Measurements from ENCODE around the gene TEF. TPM values are rescaled to one million over a fixed set of nuclear protein-coding genes. Genes with fewer than 3 reads are reported as not detected.

TEF gene
- polyA plus RNA-seq, 1 donor (not counting 4 experiments of a cell fraction or from before 2014, with no cell fraction given): 12.4 TPM

DNA sequence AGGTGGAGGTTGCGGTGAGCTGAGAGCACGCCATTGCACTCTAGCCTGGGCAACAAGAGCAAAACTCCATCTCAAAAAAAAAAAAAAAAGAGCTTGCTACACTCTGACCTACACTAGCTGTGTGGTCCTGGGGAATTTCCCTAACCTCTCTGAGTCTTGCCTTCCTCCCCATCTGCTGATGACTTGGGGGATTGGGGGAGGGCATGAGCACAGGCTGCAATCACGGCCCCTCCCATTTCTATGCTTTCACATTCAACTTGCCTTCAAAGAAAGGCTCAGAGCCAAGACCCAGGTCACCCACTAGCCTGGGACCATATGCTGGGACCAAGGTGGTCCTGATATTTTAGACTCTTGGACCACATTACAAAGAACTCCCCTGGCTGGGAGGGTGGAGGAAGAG lies 39.8 kb upstream of the TEF start:
- no peaks in the 10 kb centered on the region for H3K79me2 ChIP-seq (ENCODE audit: control insufficient read depth, insufficient read depth, low read length)
- DNase-seq (ENCODE audit: low read depth, low spot score) (no peak), FAIRE-seq (no peak)
- H3K9ac ChIP-seq (ENCODE audit: control insufficient read depth, extremely low read depth, insufficient read depth, low read length): no peak overlapping the region
- no peaks in the 10 kb centered on the region for H3K4me1 ChIP-seq (ENCODE audit: control insufficient read depth, extremely low read depth, insufficient read depth, low read length)
- no peak overlapping the region for H2AFZ ChIP-seq (ENCODE audit: control insufficient read depth, low read length)
- H3K36me3 ChIP-seq (ENCODE audit: control insufficient read depth in 2 of 2, extremely low read depth in 1 of 2, insufficient read depth in 2 of 2, low read length in 2 of 2): peaks cover 31 to 44% of the 10 kb centered on the region in 2 experiments
- H3K27me3 ChIP-seq (ENCODE audit: control insufficient read depth, extremely low read depth, insufficient read depth, low read length): no peaks in the 10 kb centered on the region
- no peak for TF ChIP-seq EZH2 (IDR thresholded peaks at IDR 0.05; ENCODE audit: low read length)
- TF ChIP-seq, protein P1, sequence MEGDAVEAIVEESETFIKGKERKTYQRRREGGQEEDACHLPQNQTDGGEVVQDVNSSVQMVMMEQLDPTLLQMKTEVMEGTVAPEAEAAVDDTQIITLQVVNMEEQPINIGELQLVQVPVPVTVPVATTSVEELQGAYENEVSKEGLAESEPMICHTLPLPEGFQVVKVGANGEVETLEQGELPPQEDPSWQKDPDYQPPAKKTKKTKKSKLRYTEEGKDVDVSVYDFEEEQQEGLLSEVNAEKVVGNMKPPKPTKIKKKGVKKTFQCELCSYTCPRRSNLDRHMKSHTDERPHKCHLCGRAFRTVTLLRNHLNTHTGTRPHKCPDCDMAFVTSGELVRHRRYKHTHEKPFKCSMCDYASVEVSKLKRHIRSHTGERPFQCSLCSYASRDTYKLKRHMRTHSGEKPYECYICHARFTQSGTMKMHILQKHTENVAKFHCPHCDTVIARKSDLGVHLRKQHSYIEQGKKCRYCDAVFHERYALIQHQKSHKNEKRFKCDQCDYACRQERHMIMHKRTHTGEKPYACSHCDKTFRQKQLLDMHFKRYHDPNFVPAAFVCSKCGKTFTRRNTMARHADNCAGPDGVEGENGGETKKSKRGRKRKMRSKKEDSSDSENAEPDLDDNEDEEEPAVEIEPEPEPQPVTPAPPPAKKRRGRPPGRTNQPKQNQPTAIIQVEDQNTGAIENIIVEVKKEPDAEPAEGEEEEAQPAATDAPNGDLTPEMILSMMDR (optimal IDR thresholded peaks at IDR 0.05 in 1 of 3, IDR thresholded peaks at IDR 0.05 in 1 of 3, conservative IDR thresholded peaks at IDR 0.05 in 1 of 3; ENCODE audit: extremely low read depth in 1 of 3, insufficient read depth in 2 of 3, low read length in 3 of 3): no peak
- no peaks in the 10 kb centered on the region for H3K9me1 ChIP-seq (ENCODE audit: control insufficient read depth, extremely low read depth, insufficient read depth, low read length)
- no peak overlapping the region for H3K4me3 ChIP-seq (ENCODE audit: control insufficient read depth in 2 of 3, extremely low read depth in 1 of 3, insufficient read depth in 2 of 3, low read depth in 1 of 3, low read length in 3 of 3)
- dilution Hi-C loops (cut with MboI; ENCODE audit: extremely low pct_ligation_motif_present, low sequenced_read_pairs): no loop called here
- H3K9me3 ChIP-seq (ENCODE audit: control insufficient read depth, low read depth, low read length): no peaks in the 10 kb centered on the region
- no peak overlapping the region for H3K4me2 ChIP-seq (ENCODE audit: control insufficient read depth, extremely low read depth, insufficient read depth, low read depth, low read length)
- no peaks in the 10 kb centered on the region for H4K20me1 ChIP-seq (ENCODE audit: control insufficient read depth, extremely low read depth, insufficient read depth, low read length)
- no peak overlapping the region for H3K27ac ChIP-seq (ENCODE audit: control insufficient read depth, insufficient read depth, low read length)

DNA sequence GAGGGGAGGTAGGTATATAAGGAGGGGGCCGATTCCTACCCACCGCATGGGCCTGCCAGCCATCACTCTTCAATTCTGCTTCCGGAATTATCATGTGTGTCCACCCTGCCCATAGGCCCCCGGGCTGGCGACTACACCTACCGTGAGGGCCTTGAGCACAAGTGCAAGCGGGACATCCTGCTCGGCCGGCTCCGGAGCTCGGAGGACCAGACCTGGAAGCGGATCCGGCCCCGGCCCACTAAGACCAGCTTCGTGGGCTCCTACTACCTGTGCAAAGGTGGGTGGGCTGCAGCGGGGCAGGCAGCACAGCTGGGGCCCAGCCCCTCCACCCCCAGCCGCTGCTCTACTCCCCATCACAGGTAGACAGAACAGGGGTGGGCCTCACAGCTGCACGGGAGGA lies 38.4 kb upstream of the TEF start:
- Histone ChIP-seq H3K79me2 (ENCODE audit: control insufficient read depth, insufficient read depth, low read length) (no peaks in the 10 kb centered on the region), H3K36me3 (ENCODE audit: control insufficient read depth in 2 of 2, extremely low read depth in 1 of 2, insufficient read depth in 2 of 2, low read length in 2 of 2) (peaks cover 39 to 56% of the 10 kb centered on the region in 2 experiments), H3K9ac (ENCODE audit: control insufficient read depth, extremely low read depth, insufficient read depth, low read length) (no peak overlapping the region), H4K20me1 (ENCODE audit: control insufficient read depth, extremely low read depth, insufficient read depth, low read length) (no peaks in the 10 kb centered on the region), H3K4me1 (ENCODE audit: control insufficient read depth, extremely low read depth, insufficient read depth, low read length) (no peaks in the 10 kb centered on the region), H3K9me3 (ENCODE audit: control insufficient read depth, low read depth, low read length) (no peaks in the 10 kb centered on the region), H3K4me2 (ENCODE audit: control insufficient read depth, extremely low read depth, insufficient read depth, low read depth, low read length) (no peak overlapping the region), H3K27me3 (ENCODE audit: control insufficient read depth, extremely low read depth, insufficient read depth, low read length) (no peaks in the 10 kb centered on the region), H3K4me3 (ENCODE audit: control insufficient read depth in 2 of 3, extremely low read depth in 1 of 3, insufficient read depth in 2 of 3, low read depth in 1 of 3, low read length in 3 of 3) (no peak overlapping the region), H3K9me1 (ENCODE audit: control insufficient read depth, extremely low read depth, insufficient read depth, low read length) (no peaks in the 10 kb centered on the region), H2AFZ (ENCODE audit: control insufficient read depth, low read length) (no peak overlapping the region), H3K27ac (ENCODE audit: control insufficient read depth, insufficient read depth, low read length) (no peak overlapping the region)
- FAIRE-seq: no peak
- TF ChIP-seq, protein P1 (optimal IDR thresholded peaks at IDR 0.05 in 1 of 3, IDR thresholded peaks at IDR 0.05 in 1 of 3, conservative IDR thresholded peaks at IDR 0.05 in 1 of 3; ENCODE audit: extremely low read depth in 1 of 3, insufficient read depth in 2 of 3, low read length in 3 of 3): no peak
- TF ChIP-seq EZH2 (IDR thresholded peaks at IDR 0.05; ENCODE audit: low read length): no peak
- dilution Hi-C loops (cut with MboI; ENCODE audit: extremely low pct_ligation_motif_present, low sequenced_read_pairs): no loop called here
- DNase-seq (ENCODE audit: low read depth, low spot score): no peak
